Endothelial cell (in vitro differentiated cells): ENCODE measurements around the gene TMEM89. TPM values are rescaled to one million over a fixed set of nuclear protein-coding genes. Genes with fewer than 3 reads are reported as not detected.

ENCODE experiments used
- DNase-seq: peaks from one replicate; pipeline ENCODE4 v3.0.0; 2021; ENCODE audit warnings: low spot score
- H3K27ac Mint-ChIP-seq: one replicate; pipeline ENCODE4 v1.8.0; 2021; ENCODE audit warnings: mixed read lengths, inconsistent platforms; ENCODE audit not compliant: unreplicated experiment
- H3K27me3 Mint-ChIP-seq: one replicate; pipeline ENCODE4 v1.8.0; 2021; ENCODE audit warnings: mild to moderate bottlenecking, moderate library complexity, mixed read lengths, inconsistent platforms; ENCODE audit not compliant: unreplicated experiment
- H3K36me3 Mint-ChIP-seq: one replicate; pipeline ENCODE4 v1.8.0; 2021; ENCODE audit warnings: mild to moderate bottlenecking, low read depth, mixed read lengths, inconsistent platforms; ENCODE audit not compliant: unreplicated experiment
- H3K4me1 Mint-ChIP-seq: one replicate; pipeline ENCODE4 v1.8.0; 2021; ENCODE audit warnings: mild to moderate bottlenecking, mixed read lengths, inconsistent platforms; ENCODE audit not compliant: unreplicated experiment
- H3K4me3 Mint-ChIP-seq: one replicate; pipeline ENCODE4 v1.8.0; 2021; ENCODE audit warnings: mild to moderate bottlenecking, mixed read lengths, inconsistent platforms; ENCODE audit not compliant: unreplicated experiment
- H3K9me3 Mint-ChIP-seq: one replicate; pipeline ENCODE4 v1.8.0; 2021; ENCODE audit warnings: mixed read lengths, inconsistent platforms; ENCODE audit not compliant: unreplicated experiment
- CTCF ChIP-seq: fragments of 200-600 bp; sonication (generic); IDR thresholded peaks from one replicate; pipeline ENCODE4 v1.5.0; 2021; ENCODE audit warnings: antibody characterized with exemption; ENCODE audit not compliant: unreplicated experiment
- total RNA-seq: library from RNA; stranded (reverse); fragmentation: NEBNext Ultra II Directional; extraction: Animal tissue kit (Norgen Biotek cat#: 25700); gene quantifications from one replicate; pipeline ENCODE4 v1.2.1, GENCODE V29; 2021; ENCODE audit not compliant: unreplicated experiment

TMEM89 gene
- total RNA-seq, 1 donor from 2014 or later, result 0.44 TPM

GRCh38 chr3:48662753-48663488, 41.4 kb upstream of the TMEM89 start, which contains the start of gene CELSR3:
Gene CELSR3, minus strand, starts transcription at chr3:48662886. Its CDS starts 252 bp downstream, at chr3:48662634.
- H3K27ac Mint-ChIP-seq, result peak within 1 kb of the TSS; percentile 95
- peaks cover 9% of the 10 kb centered on the region for H3K27me3 Mint-ChIP-seq
- TF ChIP-seq CTCF, result no peak
- peak; percentile 81 for DNase-seq
- H3K4me1 Mint-ChIP-seq, result peaks cover 7% of the 10 kb centered on the region
- H3K9me3 Mint-ChIP-seq, result no peaks in the 10 kb centered on the region
- peak within 1 kb of the TSS; percentile 96 for H3K4me3 Mint-ChIP-seq
- H3K36me3 Mint-ChIP-seq, result peaks cover 7% of the 10 kb centered on the region

GRCh38 chr3:48662145-48662752, 40.7 kb upstream of the TMEM89 start:
- DNase-seq, result no peak
- H3K9me3 Mint-ChIP-seq, result no peaks in the 10 kb centered on the region
- H3K36me3 Mint-ChIP-seq, result peaks cover 7% of the 10 kb centered on the region

GRCh38 chr3:48661501-48662144, 40.1 kb upstream of the TMEM89 start:
- H3K27me3 Mint-ChIP-seq, result peaks cover 14% of the 10 kb centered on the region

More at GRCh38 chr3:48662145-48662752, 40.7 kb upstream of the TMEM89 start:
- Mint-ChIP-seq H3K4me3 (peak overlapping the region; percentile 79), H3K27ac (no peak overlapping the region), H3K27me3 (peaks cover 14% of the 10 kb centered on the region), H3K4me1 (peaks cover 7% of the 10 kb centered on the region)
- no peak for TF ChIP-seq CTCF

GRCh38 chr3:48660800-48661400, 39.3 kb upstream of the TMEM89 start:
- H3K9me3 Mint-ChIP-seq, result no peaks in the 10 kb centered on the region
- peaks cover 14% of the 10 kb centered on the region for H3K27me3 Mint-ChIP-seq
- H3K36me3 Mint-ChIP-seq, result peaks cover 7% of the 10 kb centered on the region
- H3K27ac Mint-ChIP-seq, result no peak overlapping the region
- H3K4me1 Mint-ChIP-seq, result peaks cover 7% of the 10 kb centered on the region
- no peak overlapping the region for H3K4me3 Mint-ChIP-seq
- DNase-seq, result no peak
- TF ChIP-seq CTCF, result no peak

More at GRCh38 chr3:48661501-48662144, 40.1 kb upstream of the TMEM89 start:
- peak overlapping the region; percentile 79 for H3K4me3 Mint-ChIP-seq
- H3K27ac Mint-ChIP-seq, result no peak overlapping the region
- H3K9me3 Mint-ChIP-seq, result no peaks in the 10 kb centered on the region
- peak; percentile 75 for DNase-seq
- peaks cover 7% of the 10 kb centered on the region for H3K4me1 Mint-ChIP-seq
- peaks cover 7% of the 10 kb centered on the region for H3K36me3 Mint-ChIP-seq
- TF ChIP-seq CTCF, result no peak
